Kidney (tissue), 14 donors: Measurements from ENCODE around the gene SNU13. TPM values are rescaled to one million over a fixed set of nuclear protein-coding genes. Genes with fewer than 3 reads are reported as not detected.

Experiments used
- DNase-seq, 5 donors: peaks; one replicate each; pipeline ENCODE4 v3.0.0-alpha.2; 2013 to 2020
- FAIRE-seq: peaks from 2 replicates; lab custom pipeline; 2012; peaks lifted over from hg19 to GRCh38; lab: Jason Lieb, UNC
- H3K27ac ChIP-seq, 2 donors: one replicate each; pipeline ENCODE4 v1.7.0; 2013; ENCODE audit warnings: low read depth in 2 of 2, low read length in 2 of 2, inconsistent platforms in 1 of 2
- H3K27me3 ChIP-seq: one replicate; pipeline ENCODE4 v1.7.1; 2013; ENCODE audit warnings: low read length, inconsistent platforms; ENCODE audit not compliant: control insufficient read depth, insufficient read depth
- H3K36me3 ChIP-seq, 3 donors: one replicate each; pipeline versions ENCODE4 v1.7.0 to v1.7.1; 2013; ENCODE audit warnings: low read length in 3 of 3, control low read depth in 1 of 3, inconsistent platforms in 1 of 3; ENCODE audit not compliant: insufficient read depth in 3 of 3, control insufficient read depth in 2 of 3
- H3K4me1 ChIP-seq, 3 donors: one replicate each; pipeline versions ENCODE4 v1.7.0 to v1.7.1; 2013; ENCODE audit warnings: low read length in 3 of 3, inconsistent platforms in 1 of 3, low read depth in 1 of 3; ENCODE audit not compliant: control insufficient read depth in 2 of 3, insufficient read depth in 2 of 3
- H3K4me3 ChIP-seq, 3 donors: one replicate each; pipeline versions ENCODE4 v1.7.0 to v1.8.1; 2013; ENCODE audit warnings: low read length in 3 of 3, control low read depth in 1 of 3, inconsistent platforms in 1 of 3
- H3K9ac ChIP-seq, 3 donors: one replicate each; pipeline versions ENCODE4 v1.7.0 to v1.7.1; 2013; ENCODE audit warnings: low read length in 3 of 3, control low read depth in 1 of 3, inconsistent platforms in 1 of 3
- H3K9me3 ChIP-seq, 3 donors: one replicate each; pipeline versions ENCODE4 v1.7.0 to v1.7.1; 2013; ENCODE audit warnings: low read length in 3 of 3, control low read depth in 1 of 3, inconsistent platforms in 1 of 3; ENCODE audit not compliant: control insufficient read depth in 2 of 3, insufficient read depth in 1 of 3
- CTCF ChIP-seq: IDR thresholded peaks from 3 replicates; pipeline ENCODE4 v1.5.1; 2012; ENCODE audit warnings: mild to moderate bottlenecking, moderate library complexity, borderline replicate concordance; ENCODE audit not compliant: insufficient read depth; ENCODE audit errors: extremely low read depth
- intact Hi-C: fragments of 100-400 bp; cut with DNase I; formaldehyde crosslinking; loops from one replicate; pipeline ENCODE4 v1.11.1; 2022
- polyA plus RNA-seq: library from polyadenylated mRNA; stranded (reverse); fragments of 350-450 nt; fragmentation: Illumina TruSeq; extraction: RNeasy Lipid Tissue Mini Kit (QIAGEN cat#74804); gene quantifications from one replicate; pipeline ENCODE4 v1.2.3, GENCODE V29; 2014; ENCODE audit warnings: low read depth, low replicate concordance; ENCODE audit not compliant: insufficient read depth
- total RNA-seq: library from RNA; stranded (reverse); fragmentation: NEBNext Ultra II Directional; extraction: Animal tissue kit (Norgen Biotek cat#: 25700); gene quantifications from one replicate; pipeline ENCODE4 v1.2.1, GENCODE V29; 2021
- donor health status: control.
- donor health status: control.
- donor health status: control.
- donor health status: control.
- donor health status: control.
- donor health status: DM: yes; HTN: yes; CAD: no.
- donor health status: Normal renal cell carcinoma (clear cell type).

The SNU13 gene
- total and polyA plus RNA-seq, 2 donors from 2014 or later, result 132 to 217 TPM

GRCh38 chr22:41660416-41660815 lies 28.3 kb downstream of the SNU13 start:
- Histone ChIP-seq H3K9me3 (no peaks in the 10 kb centered on the region), H3K27me3 (no peaks in the 10 kb centered on the region), H3K27ac (no peak overlapping the region), H3K36me3 (peaks cover 21 to 72% (median 33%) of the 10 kb centered on the region in 3 donors), H3K4me1 (no peaks in the 10 kb centered on the region), H3K9ac (no peak overlapping the region), H3K4me3 (no peak overlapping the region)
- TF ChIP-seq CTCF, result no peak
- DNase-seq (no peak), FAIRE-seq (no peak)
- intact Hi-C loops, result no loop called here

GRCh38 chr22:41659941-41660340 lies 28.7 kb downstream of the SNU13 start:
- Histone ChIP-seq H3K9ac (no peak overlapping the region), H3K9me3 (no peaks in the 10 kb centered on the region), H3K27ac (no peak overlapping the region), H3K27me3 (no peaks in the 10 kb centered on the region), H3K4me3 (no peak overlapping the region), H3K4me1 (no peaks in the 10 kb centered on the region), H3K36me3 (peaks cover 21 to 72% (median 34%) of the 10 kb centered on the region in 3 donors)
- TF ChIP-seq CTCF, result no peak
- no peak for DNase-seq
- no peak for FAIRE-seq
- intact Hi-C loops, result no loop called here

GRCh38 chr22:41658869-41659268 lies 29.8 kb downstream of the SNU13 start:
- Histone ChIP-seq H3K4me3 (no peak overlapping the region), H3K4me1 (no peaks in the 10 kb centered on the region), H3K27me3 (no peaks in the 10 kb centered on the region), H3K9me3 (no peaks in the 10 kb centered on the region), H3K36me3 (peaks cover 23 to 74% (median 45%) of the 10 kb centered on the region in 3 donors), H3K9ac (no peak overlapping the region), H3K27ac (no peak overlapping the region)
- no peak for DNase-seq
- FAIRE-seq, result no peak
- no peak for TF ChIP-seq CTCF
- intact Hi-C loops, result no loop called here

- H3K27ac ChIP-seq, result no peak overlapping the region
- H3K4me1 ChIP-seq, result no peaks in the 10 kb centered on the region
- no peak overlapping the region for H3K9ac ChIP-seq
- H3K9me3 ChIP-seq, result no peaks in the 10 kb centered on the region
- no peak overlapping the region for H3K4me3 ChIP-seq
- intact Hi-C loops, result no loop called here
- DNase-seq, result no peak
- no peak for TF ChIP-seq CTCF
- H3K36me3 ChIP-seq, result peaks cover 26 to 76% (median 50%) of the 10 kb centered on the region in 3 donors
- no peak for FAIRE-seq
- H3K27me3 ChIP-seq, result no peaks in the 10 kb centered on the region
These were observed 31.0 kb downstream of the SNU13 start for GRCh38 chr22:41657709-41658108.
